Parathyroid adenoma (tissue), 2 donors: ENCODE measurements around the gene DUOXA2.

Experiments used
- H2AFZ ChIP-seq: fragments of 300-600 bp; sonication (generic); one replicate; pipeline ENCODE4 v1.7.0; 2017; ENCODE audit warnings: antibody characterized with exemption, mild to moderate bottlenecking
- H3K27ac ChIP-seq: fragments of 300-600 bp; sonication (generic); one replicate; pipeline ENCODE4 v1.7.0; 2017
- H3K27me3 ChIP-seq: fragments of 300-600 bp; sonication (generic); one replicate; pipeline ENCODE4 v1.7.0; 2017; ENCODE audit warnings: low read length; ENCODE audit not compliant: control insufficient read depth, insufficient read depth
- H3K36me3 ChIP-seq: fragments of 300-600 bp; sonication (generic); one replicate; pipeline ENCODE4 v1.7.0; 2017; ENCODE audit warnings: low read length; ENCODE audit not compliant: control insufficient read depth, insufficient read depth
- H3K4me1 ChIP-seq: fragments of 300-600 bp; sonication (generic); one replicate; pipeline ENCODE4 v1.7.0; 2017; ENCODE audit warnings: control low read depth
- H3K4me2 ChIP-seq: fragments of 300-600 bp; sonication (generic); one replicate; pipeline ENCODE4 v1.7.0; 2017; ENCODE audit warnings: low read length
- H3K4me3 ChIP-seq: fragments of 300-600 bp; sonication (generic); one replicate; pipeline ENCODE4 v1.7.0; 2017; ENCODE audit warnings: low read depth, low read length
- H3K79me2 ChIP-seq: fragments of 300-600 bp; sonication (generic); one replicate; pipeline ENCODE4 v1.7.0; 2017; ENCODE audit warnings: control low read depth
- H3K9ac ChIP-seq: fragments of 300-600 bp; sonication (generic); one replicate; pipeline ENCODE4 v1.7.0; 2017; ENCODE audit warnings: mild to moderate bottlenecking
- H3K9me3 ChIP-seq: fragments of 300-600 bp; sonication (generic); one replicate; pipeline ENCODE4 v1.7.0; 2017; ENCODE audit warnings: low read length; ENCODE audit not compliant: control insufficient read depth
- TF ChIP-seq, protein P1 (sequence below): fragments of 300-600 bp; sonication (generic); IDR thresholded peaks from one replicate; pipeline ENCODE4 v1.7.0; 2017; ENCODE audit warnings: antibody characterized with exemption, mild to moderate bottlenecking
- donor health status: primary hyperparathyroidism.

DUOXA2 gene

DNA sequence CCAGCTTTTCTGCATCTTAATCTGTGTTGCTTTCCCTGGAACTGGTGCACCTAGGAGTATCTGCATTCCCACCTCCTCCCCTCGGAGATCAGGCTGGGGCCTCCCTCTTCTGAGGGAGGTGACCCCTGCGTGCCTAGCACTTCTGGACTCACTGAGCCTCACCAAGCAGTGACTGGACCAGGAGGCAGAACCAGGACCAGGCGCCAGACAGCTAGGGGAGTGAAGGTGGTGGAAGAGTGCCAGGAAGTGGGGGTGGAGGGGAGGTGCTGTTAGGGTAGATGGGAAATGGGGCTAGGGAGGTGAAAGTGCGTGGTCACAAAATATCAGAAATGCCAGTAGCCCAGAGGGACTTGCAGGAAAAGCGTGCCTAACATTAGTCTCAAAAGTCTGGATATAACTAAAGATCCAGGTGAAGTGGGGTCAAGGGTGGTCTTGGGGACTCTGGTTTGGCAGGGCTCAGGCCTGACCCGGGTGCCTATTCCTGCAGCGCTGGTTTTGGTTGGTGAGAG is 1.2 kb downstream of the DUOXA2 start:
- H3K9ac ChIP-seq, result no peak overlapping the region
- H3K4me2 ChIP-seq, result no peak overlapping the region
- no peak overlapping the region for H2AFZ ChIP-seq
- no peaks in the 10 kb centered on the region for H3K27me3 ChIP-seq
- no peak overlapping the region for H3K4me3 ChIP-seq
- no peak overlapping the region for H3K27ac ChIP-seq
- no peaks in the 10 kb centered on the region for H3K4me1 ChIP-seq
- H3K79me2 ChIP-seq, result no peaks in the 10 kb centered on the region
- no peaks in the 10 kb centered on the region for H3K36me3 ChIP-seq
- TF ChIP-seq, protein P1, sequence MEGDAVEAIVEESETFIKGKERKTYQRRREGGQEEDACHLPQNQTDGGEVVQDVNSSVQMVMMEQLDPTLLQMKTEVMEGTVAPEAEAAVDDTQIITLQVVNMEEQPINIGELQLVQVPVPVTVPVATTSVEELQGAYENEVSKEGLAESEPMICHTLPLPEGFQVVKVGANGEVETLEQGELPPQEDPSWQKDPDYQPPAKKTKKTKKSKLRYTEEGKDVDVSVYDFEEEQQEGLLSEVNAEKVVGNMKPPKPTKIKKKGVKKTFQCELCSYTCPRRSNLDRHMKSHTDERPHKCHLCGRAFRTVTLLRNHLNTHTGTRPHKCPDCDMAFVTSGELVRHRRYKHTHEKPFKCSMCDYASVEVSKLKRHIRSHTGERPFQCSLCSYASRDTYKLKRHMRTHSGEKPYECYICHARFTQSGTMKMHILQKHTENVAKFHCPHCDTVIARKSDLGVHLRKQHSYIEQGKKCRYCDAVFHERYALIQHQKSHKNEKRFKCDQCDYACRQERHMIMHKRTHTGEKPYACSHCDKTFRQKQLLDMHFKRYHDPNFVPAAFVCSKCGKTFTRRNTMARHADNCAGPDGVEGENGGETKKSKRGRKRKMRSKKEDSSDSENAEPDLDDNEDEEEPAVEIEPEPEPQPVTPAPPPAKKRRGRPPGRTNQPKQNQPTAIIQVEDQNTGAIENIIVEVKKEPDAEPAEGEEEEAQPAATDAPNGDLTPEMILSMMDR, result no peak
- no peaks in the 10 kb centered on the region for H3K9me3 ChIP-seq

DNA sequence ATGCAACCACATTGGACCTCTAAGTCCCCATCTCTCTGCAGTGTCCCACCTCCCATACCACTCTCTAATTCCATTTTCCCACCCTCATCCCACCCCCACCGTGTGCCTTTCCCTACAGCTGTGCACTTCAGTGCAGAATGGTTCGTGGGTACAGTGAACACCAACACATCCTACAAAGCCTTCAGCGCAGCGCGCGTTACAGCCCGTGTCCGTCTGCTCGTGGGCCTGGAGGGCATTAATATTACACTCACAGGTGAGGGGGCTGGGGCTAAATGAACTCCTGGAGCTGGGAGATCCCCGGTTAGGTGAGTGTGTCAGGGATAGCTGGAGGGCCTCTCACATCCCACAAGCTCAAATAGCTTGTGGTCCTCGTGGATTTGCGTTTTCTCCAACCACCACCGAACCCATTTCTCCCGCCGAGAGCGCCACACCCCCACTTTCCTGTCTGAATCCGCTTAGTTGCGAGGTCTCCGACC is 1.9 kb downstream of the DUOXA2 start:
- no peaks in the 10 kb centered on the region for H3K27me3 ChIP-seq
- H3K9me3 ChIP-seq, result no peaks in the 10 kb centered on the region
- H3K4me3 ChIP-seq, result no peak overlapping the region
- no peak overlapping the region for H2AFZ ChIP-seq
- H3K27ac ChIP-seq, result no peak overlapping the region
- TF ChIP-seq, protein P1, result no peak
- no peaks in the 10 kb centered on the region for H3K4me1 ChIP-seq
- H3K79me2 ChIP-seq, result no peaks in the 10 kb centered on the region
- H3K4me2 ChIP-seq, result no peak overlapping the region
- no peaks in the 10 kb centered on the region for H3K36me3 ChIP-seq
- H3K9ac ChIP-seq, result no peak overlapping the region

DNA sequence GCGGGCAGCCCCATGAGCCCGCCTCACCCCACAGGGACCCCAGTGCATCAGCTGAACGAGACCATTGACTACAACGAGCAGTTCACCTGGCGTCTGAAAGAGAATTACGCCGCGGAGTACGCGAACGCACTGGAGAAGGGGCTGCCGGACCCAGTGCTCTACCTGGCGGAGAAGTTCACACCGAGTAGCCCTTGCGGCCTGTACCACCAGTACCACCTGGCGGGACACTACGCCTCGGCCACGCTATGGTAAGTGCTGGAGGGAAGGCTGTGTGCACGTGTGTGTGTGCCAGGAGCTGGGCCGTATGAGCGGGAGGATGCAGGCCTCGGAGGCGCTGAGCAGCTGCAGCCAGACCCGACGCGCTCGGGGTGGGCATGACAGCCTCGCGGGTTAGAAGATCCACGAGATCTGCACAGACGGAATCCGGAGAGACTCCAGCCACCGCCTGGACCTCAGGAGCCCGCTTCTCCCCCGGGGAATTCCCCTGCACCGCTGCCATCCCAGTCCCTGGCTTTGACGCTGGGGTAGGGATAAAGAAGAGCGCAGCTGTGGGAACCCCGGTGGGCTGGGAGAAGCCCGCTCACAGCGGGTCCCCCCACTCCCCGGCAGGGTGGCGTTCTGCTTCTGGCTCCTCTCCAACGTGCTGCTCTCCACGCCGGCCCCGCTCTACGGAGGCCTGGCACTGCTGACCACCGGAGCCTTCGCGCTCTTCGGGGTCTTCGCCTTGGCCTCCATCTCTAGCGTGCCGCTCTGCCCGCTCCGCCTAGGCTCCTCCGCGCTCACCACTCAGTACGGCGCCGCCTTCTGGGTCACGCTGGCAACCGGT is 2.6 kb downstream of the DUOXA2 start:
- H3K4me3 ChIP-seq, result no peak overlapping the region
- no peak overlapping the region for H2AFZ ChIP-seq
- H3K27ac ChIP-seq, result no peak overlapping the region
- no peaks in the 10 kb centered on the region for H3K36me3 ChIP-seq
- H3K4me1 ChIP-seq, result no peaks in the 10 kb centered on the region
- H3K79me2 ChIP-seq, result no peaks in the 10 kb centered on the region
- TF ChIP-seq, protein P1, result no peak
- H3K27me3 ChIP-seq, result no peaks in the 10 kb centered on the region
- H3K9me3 ChIP-seq, result no peaks in the 10 kb centered on the region
- H3K9ac ChIP-seq, result no peak overlapping the region
- no peak overlapping the region for H3K4me2 ChIP-seq

DNA sequence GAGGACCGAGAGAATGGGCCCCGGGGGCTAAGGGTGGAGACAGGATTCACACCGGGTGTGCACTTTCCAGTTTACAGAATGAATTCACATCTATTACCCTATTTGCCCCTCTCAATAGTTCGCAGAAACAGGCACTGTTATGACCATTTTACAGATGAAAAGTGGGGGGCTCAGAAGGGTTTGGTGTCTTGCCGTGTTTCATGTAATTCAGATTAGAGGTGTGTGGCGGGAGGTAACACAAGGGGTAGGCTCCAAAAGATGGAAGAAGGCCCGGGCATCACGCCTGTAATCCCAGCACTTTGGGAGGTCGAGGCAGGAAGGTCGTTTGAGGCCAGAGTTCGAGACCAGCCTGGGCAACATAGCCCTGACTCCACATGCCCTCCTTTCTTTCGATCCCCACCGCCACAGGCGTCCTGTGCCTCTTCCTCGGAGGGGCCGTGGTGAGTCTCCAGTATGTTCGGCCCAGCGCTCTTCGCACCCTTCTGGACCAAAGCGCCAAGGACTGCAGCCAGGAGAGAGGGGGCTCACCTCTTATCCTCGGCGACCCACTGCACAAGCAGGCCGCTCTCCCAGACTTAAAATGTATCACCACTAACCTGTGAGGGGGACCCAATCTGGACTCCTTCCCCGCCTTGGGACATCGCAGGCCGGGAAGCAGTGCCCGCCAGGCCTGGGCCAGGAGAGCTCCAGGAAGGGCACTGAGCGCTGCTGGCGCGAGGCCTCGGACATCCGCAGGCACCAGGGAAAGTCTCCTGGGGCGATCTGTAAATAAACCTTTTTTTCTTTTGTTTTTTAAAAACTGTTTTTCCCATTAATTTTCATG is 3.4 kb downstream of the DUOXA2 start:
- Histone ChIP-seq H3K27ac (no peak overlapping the region), H3K4me3 (peak overlapping the region; percentile 29), H3K9ac (no peak overlapping the region), H3K27me3 (no peaks in the 10 kb centered on the region), H3K79me2 (no peaks in the 10 kb centered on the region), H3K4me2 (peak overlapping the region; percentile 55), H3K36me3 (no peaks in the 10 kb centered on the region), H3K4me1 (no peaks in the 10 kb centered on the region), H3K9me3 (no peaks in the 10 kb centered on the region), H2AFZ (peak overlapping the region; percentile 36)
- TF ChIP-seq, protein P1, result no peak
